ENCODE data around the gene CHID1. TPM values are rescaled to one million over a fixed set of nuclear protein-coding genes. Genes with fewer than 3 reads are reported as not detected.

Gene CHID1
- total RNA-seq, 4 donors from 2014 or later, result 36.0 to 55.3 (median 46.4) TPM

- ATAC-seq, result no peak
- peaks cover 0 to 56% of the 10 kb centered on the region in 2 donors for H3K36me3 ChIP-seq
- no peaks in the 10 kb centered on the region for H3K27me3 ChIP-seq
- H3K9me3 ChIP-seq, result no peaks in the 10 kb centered on the region
- H3K4me3 ChIP-seq, result no peak overlapping the region
- H3K4me1 ChIP-seq, result no peaks in the 10 kb centered on the region
- no CpG with 5 or more reads among the region's 27 CpGs for WGBS, 2 donors (ENCODE audit: low coverage in 1 of 2)
- TF ChIP-seq POLR2AphosphoS5 (IDR thresholded peaks at IDR 0.05) (no peak), EP300 (IDR thresholded peaks at IDR 0.05) (no peak), POLR2A (IDR thresholded peaks at IDR 0.05) (no peak), CTCF (IDR thresholded peaks at IDR 0.05) (no peak)
- no peak overlapping the region for H3K27ac ChIP-seq
Measured at GRCh38 chr11:890794-891540, 19.6 kb downstream of the CHID1 start.

GRCh38 chr11:889687-890475 lies 20.7 kb downstream of the CHID1 start:
- H3K9me3 ChIP-seq, result no peaks in the 10 kb centered on the region
- WGBS, 2 donors (ENCODE audit: low coverage in 1 of 2), result 100% methylated on average over 4 to 5 of the region's 32 CpGs
- no peak for TF ChIP-seq POLR2AphosphoS5 (IDR thresholded peaks at IDR 0.05)
- TF ChIP-seq EP300 (IDR thresholded peaks at IDR 0.05), result no peak
- TF ChIP-seq POLR2A (IDR thresholded peaks at IDR 0.05), result no peak
- TF ChIP-seq CTCF (IDR thresholded peaks at IDR 0.05), result no peak
- H3K4me3 ChIP-seq, result no peak overlapping the region
- H3K27ac ChIP-seq, result no peak overlapping the region
- H3K27me3 ChIP-seq, result no peaks in the 10 kb centered on the region
- peaks cover 0 to 62% of the 10 kb centered on the region in 2 donors for H3K36me3 ChIP-seq
- H3K4me1 ChIP-seq, result no peaks in the 10 kb centered on the region
- no peak for ATAC-seq

GRCh38 chr11:889257-889656 lies 21.4 kb downstream of the CHID1 start:
- Histone ChIP-seq H3K27me3 (no peaks in the 10 kb centered on the region), H3K9me3 (no peaks in the 10 kb centered on the region), H3K36me3 (peaks cover 0 to 63% of the 10 kb centered on the region in 2 donors), H3K4me1 (no peaks in the 10 kb centered on the region), H3K4me3 (no peak overlapping the region), H3K27ac (no peak overlapping the region)
- no CpG with 5 or more reads among the region's 13 CpGs for WGBS, 2 donors (ENCODE audit: low coverage in 1 of 2)
- TF ChIP-seq POLR2AphosphoS5 (IDR thresholded peaks at IDR 0.05), result no peak
- no peak for TF ChIP-seq EP300 (IDR thresholded peaks at IDR 0.05)
- ATAC-seq, result no peak

- no peak overlapping the region for H3K27ac ChIP-seq
- no peak for ATAC-seq
- TF ChIP-seq POLR2AphosphoS5 (IDR thresholded peaks at IDR 0.05) (no peak), CTCF (IDR thresholded peaks at IDR 0.05) (no peak), EP300 (IDR thresholded peaks at IDR 0.05) (no peak), POLR2A (IDR thresholded peaks at IDR 0.05) (no peak)
- H3K4me3 ChIP-seq, result no peak overlapping the region
- H3K27me3 ChIP-seq, result no peaks in the 10 kb centered on the region
- no peaks in the 10 kb centered on the region for H3K4me1 ChIP-seq
- WGBS, 2 donors (ENCODE audit: low coverage in 1 of 2), result 84 to 93% methylated on average over 15 to 17 of the region's 45 CpGs
- H3K36me3 ChIP-seq, result peaks cover 0 to 70% of the 10 kb centered on the region in 2 donors
- H3K9me3 ChIP-seq, result no peaks in the 10 kb centered on the region
Measured at GRCh38 chr11:888310-889212, 22.0 kb downstream of the CHID1 start.

- TF ChIP-seq EP300 (IDR thresholded peaks at IDR 0.05) (no peak), POLR2A (IDR thresholded peaks at IDR 0.05) (no peak)
- Histone ChIP-seq H3K4me1 (no peaks in the 10 kb centered on the region), H3K27ac (no peak overlapping the region), H3K4me3 (no peak overlapping the region), H3K27me3 (no peaks in the 10 kb centered on the region), H3K36me3 (peaks cover 0 to 79% of the 10 kb centered on the region in 2 donors), H3K9me3 (no peaks in the 10 kb centered on the region)
- WGBS, 2 donors (ENCODE audit: low coverage in 1 of 2), result 86 to 90% methylated on average over 1 to 4 of the region's 14 CpGs
- no peak for ATAC-seq
Measured at GRCh38 chr11:887589-887988, 23.0 kb downstream of the CHID1 start.
